GM20431 (cell line): ENCODE measurements around the gene C11orf91.
"Not testable (repeated sequence)": the region's sequence is repeated elsewhere in the genome, so short reads cannot be mapped to it uniquely, and the experiment has no call there.

ENCODE experiments used
- in situ Hi-C: fragments of 300-500 bp; cut with MseI, MboI; formaldehyde crosslinking; loops from one replicate; pipeline ENCODE4 v1.15.0; 2020; ENCODE audit warnings: low sequenced_read_pairs; ENCODE audit not compliant: unreplicated experiment

C11orf91 gene

GRCh38 chr11:33722590-33723234 is 22.1 kb upstream of the C11orf91 start:
- in situ Hi-C loops, result no loop called here

DNA sequence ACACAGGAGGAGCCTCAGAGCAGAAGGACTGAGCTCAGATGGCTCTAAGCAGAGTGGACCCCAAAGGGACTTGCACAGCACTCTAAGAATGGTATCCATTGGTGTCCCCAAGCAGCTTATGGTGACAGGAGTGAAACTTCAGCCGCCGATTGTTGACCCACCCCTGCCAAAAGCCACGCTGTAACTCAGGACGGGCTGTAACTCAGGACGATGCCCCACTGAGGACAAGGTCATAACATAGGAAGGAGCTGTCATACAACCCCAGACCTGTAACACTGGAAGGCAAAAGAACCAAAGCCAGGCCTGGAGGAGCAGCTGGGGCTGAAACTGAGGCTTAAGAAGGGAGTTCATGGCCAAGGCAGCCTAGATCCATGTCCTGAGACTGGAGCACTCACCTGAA is 21.4 kb upstream of the C11orf91 start:
- in situ Hi-C loops, result no loop called here

DNA sequence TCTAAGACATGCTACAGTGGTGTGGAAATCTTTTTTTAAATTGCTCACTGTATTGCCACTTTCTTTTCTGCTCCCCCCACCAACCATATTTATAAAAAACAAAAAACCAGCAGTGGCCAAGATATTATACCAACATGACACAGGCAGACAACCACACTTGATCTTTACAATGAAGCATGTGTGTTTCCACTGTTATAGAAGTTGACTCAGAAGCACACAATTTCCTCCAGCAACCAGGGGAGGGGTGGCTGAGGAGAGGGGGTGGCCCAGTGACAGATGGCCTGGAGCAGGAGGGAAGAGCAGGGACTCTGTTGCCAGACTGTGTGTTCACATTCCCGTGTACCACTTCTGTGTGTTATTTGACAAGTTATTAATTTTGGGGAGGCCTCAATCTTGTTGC is 20.8 kb upstream of the C11orf91 start:
- in situ Hi-C loops, result no loop called here

GRCh38 chr11:33719587-33719986 is 19.0 kb upstream of the C11orf91 start:
- in situ Hi-C loops, result no loop called here

- in situ Hi-C loops, result no loop called here
Observed at GRCh38 chr11:33718440-33718839, 17.8 kb upstream of the C11orf91 start.

DNA sequence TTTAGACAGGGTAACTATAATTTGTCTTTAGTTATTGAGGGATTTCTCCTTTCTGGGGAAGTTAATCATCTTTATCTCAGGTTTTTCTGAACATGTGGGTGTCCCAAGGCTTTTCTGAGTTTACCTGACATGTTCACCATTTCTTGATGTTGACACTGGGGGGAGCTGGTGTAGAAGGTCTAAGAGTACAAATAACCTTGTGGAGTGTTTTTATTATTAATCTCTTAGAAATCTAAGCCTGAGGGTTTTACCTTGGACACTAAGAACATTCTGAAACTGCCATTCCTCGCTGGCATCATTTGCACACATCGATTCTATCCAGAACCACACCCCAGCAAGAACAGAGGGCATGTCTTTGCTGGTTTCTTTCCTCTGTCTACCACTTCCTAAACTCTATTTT is 15.6 kb upstream of the C11orf91 start:
- in situ Hi-C loops, result no loop called here

GRCh38 chr11:33713856-33714398 is 13.3 kb upstream of the C11orf91 start:
- in situ Hi-C loops, result no loop called here

DNA sequence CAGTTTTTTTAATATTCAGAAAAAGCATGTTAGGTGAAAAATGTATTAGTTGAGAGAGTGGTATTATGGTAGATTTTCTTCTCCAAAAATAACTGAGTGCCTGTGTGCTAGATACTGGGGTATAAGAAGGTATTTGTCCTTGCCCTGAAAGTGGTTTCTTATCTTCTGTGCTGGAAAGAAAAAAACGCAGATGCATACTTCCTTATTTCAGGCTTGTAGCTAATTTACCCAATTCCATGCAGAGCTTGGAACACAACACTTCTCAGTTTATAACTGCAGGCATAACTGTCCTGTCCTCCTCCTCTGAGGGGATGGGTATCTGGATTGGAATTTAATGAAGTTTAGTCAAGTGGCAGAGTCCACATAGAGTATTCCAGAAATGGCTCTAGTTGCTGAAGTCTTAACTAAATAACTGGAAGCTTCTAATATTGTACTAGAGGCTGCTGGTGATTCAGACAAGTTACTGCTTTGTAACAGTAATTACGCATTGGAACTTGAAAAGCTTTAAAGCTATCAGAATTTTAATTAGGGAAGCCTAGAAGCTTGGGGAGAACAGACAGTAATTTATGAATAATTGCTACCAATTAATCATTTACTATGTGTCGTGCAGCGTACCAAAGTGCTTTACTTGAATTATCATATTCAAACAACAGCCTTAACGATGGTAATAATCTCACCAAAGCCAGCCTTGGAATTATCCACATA is 12.7 kb upstream of the C11orf91 start:
- in situ Hi-C loops, result no loop called here

- in situ Hi-C loops, result no loop called here
Observed at GRCh38 chr11:33712436-33712835, 11.8 kb upstream of the C11orf91 start.

DNA sequence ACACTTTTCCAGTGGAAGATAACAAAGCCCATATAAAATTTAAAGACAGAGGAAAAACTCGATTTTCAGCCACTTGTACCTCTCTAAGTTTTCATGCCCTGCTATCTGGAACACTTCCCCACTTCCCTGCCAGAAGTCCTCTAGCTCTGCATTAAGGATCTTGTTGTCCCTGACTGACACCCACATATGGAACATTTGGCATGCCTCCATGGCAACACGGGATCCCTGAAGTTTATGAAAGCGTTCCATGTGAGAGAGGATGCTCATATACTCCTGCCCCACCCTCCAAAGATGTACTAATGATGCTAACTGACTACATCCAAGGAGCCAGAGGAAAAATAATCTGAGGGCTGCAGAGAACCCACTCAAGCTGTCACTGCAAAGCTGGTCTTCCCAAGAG is 8.8 kb upstream of the C11orf91 start:
- in situ Hi-C loops, result no loop called here

DNA sequence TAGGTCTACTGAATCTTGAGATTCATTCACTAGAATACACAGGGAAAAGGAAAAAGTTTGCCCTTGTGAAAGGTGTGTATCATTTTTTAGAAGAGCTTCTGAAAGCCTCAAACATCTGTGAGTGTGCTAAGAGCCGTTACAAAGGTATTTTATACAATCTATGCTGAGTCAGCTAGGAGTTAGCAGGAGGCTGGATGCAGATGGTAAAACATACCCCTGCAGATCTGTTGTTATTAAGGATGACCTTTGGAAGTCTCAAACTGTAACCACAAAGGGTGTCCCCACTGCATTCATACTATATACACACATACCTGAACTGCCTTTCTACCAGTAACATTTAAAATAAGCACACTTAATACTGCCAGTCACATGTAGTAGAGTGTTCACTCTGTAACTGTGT is 8.4 kb upstream of the C11orf91 start:
- in situ Hi-C loops, result no loop called here

GRCh38 chr11:33707831-33708230 is 7.2 kb upstream of the C11orf91 start:
- in situ Hi-C loops, result not testable (repeated sequence)

DNA sequence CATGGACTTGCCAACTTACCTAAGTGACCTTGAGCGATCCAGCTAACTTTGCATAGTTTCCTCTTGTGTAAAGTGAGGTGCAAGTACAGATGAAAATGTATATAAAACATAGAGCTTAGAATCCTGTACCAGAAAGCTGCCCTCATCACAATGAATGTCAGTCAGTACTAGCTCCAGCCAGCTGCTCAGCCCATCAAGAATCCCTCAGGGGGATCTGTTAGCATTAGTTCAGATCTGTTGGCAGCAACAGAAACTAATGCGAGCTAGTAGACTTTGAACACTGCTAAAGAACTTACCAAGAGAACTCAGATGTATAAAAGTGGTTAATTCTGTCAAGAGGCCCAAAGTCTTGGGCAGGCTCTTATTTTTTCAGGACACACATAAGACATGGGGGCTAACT is 6.3 kb upstream of the C11orf91 start:
- in situ Hi-C loops, result no loop called here

- in situ Hi-C loops, result no loop called here
Observed at GRCh38 chr11:33706546-33706945, 5.9 kb upstream of the C11orf91 start.

GRCh38 chr11:33704240-33705002 is 3.8 kb upstream of the C11orf91 start:
- in situ Hi-C loops, result no loop called here

GRCh38 chr11:33703788-33704187 is 3.2 kb upstream of the C11orf91 start:
- in situ Hi-C loops, result no loop called here

GRCh38 chr11:33703234-33703633 is 2.6 kb upstream of the C11orf91 start:
- in situ Hi-C loops, result no loop called here

DNA sequence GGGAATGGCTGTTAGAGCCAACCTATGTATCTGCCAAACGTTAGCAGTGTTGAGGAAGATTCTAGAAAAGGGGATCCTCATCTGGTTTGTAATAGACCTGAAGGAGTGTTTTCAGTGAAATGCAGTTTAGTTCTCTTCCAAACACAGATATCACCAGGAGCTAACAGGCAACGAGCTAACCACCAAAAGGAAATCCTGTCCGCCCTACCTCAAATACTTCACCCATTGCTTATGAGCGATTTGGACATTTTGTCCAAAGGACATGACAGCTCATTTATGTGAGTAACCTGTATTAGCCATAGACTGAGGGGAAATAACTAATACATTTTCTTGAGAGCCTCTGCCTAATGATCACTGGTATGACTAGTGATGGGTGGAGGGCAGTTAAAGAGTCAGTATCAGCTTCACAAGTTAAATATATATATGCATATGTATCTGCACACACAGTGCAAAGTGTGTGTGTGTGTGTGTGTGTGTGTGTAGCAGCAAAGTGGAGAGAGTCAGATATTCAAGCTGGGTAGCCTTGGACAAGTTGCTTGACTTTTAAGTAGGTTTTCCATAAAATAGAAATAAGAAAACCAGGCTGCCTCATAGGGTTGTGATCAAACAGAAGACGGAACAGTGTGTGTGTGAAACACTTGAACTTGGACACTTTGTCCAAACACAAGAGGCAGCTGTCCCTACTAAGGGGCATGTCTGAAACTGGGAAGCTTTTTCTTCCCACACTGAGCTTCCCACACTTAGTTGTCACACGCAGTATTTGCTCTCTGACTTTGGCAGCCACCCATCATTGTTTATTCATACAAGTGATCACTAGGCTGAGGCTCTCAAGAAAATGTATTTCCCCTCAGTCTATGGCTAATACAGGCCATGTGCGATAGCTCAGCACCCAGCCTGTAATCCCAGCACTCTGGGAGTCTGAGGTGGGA is 940 bp upstream of the C11orf91 start:
- in situ Hi-C loops, result no loop called here

DNA sequence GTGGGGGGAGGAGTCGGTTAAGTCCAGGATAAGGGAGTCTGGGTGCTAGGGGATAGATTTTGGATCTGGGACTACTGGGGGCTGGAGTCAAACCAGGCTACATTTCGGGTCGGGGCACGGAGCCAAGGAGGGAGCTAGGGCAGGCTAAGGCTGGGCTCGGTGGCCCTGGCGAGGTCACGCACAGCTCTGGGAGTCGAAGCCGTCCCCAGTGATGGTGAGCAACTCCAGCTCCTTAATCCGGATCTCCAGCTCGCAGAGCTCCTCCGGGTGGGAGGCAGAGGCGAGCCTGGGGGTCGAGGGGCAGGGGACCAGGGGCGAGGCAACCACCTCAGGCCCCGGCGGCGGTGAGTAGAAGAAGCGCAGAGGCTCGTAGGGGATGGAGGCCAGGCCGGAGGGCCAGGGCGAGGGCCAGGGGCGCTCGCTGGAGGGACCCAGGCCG is 544 bp downstream of the C11orf91 start:
- in situ Hi-C loops, result no loop called here

DNA sequence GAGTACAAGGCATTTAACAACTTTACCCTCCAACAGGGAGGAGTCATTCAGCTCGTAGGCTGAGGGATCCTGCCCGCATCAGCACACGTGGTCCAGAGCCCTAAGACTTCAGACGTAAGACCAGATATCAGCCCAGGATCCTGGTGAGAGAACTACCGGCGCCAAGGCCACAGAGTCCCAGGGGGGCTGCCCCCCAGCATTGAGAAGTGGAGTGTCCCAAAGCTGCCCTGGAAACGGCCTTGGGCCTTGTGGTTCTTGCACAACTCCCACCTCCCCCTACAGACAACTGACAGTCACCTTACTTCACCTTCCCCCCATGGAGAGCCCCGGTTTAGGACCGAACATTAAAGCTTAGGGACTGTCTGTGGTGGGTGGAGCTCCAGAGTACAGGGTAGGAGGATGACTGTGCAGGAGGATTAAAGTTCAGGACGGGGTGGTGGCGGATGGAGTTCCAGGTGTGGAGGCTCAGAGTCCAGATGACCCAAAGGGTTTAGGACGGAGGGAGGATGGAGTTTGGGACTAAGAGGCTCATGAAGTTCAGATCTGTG is 1.0 kb downstream of the C11orf91 start:
- in situ Hi-C loops, result no loop called here
